H1 (cell line): ENCODE data around the gene MRPL4. TPM values are rescaled to one million over a fixed set of nuclear protein-coding genes. Genes with fewer than 3 reads are reported as not detected.

Source experiments
- CTCF ChIA-PET: fragments of 300-600 bp; sonication (Branson Sonifier 250); formaldehyde crosslinking; loops from one replicate; lab custom pipeline; 2021; ENCODE audit not compliant: partially characterized antibody; lab: Charles Lee
- POLR2A ChIA-PET: fragments of 300-600 bp; sonication (Branson Sonifier 250); formaldehyde crosslinking; loops from one replicate; lab custom pipeline; 2021; ENCODE audit warnings: inconsistent platforms; ENCODE audit not compliant: partially characterized antibody; lab: Charles Lee
- DNase-seq, 2 experiments: peaks; one replicate each; pipeline versions ENCODE4 v3.0.0 to v3.0.0-alpha.2; 2010 to 2022; ENCODE audit warnings: low spot score in 2 of 2, low read depth in 1 of 2, mixed read lengths in 1 of 2
- FAIRE-seq: peaks from 2 replicates; lab custom pipeline; 2011; peaks lifted over from hg19 to GRCh38; lab: Jason Lieb, UNC
- H2AFZ ChIP-seq: 2 replicates; pipeline ENCODE4 v1.8.1; 2012; ENCODE audit warnings: low read length, inconsistent platforms
- H2AK5ac ChIP-seq: 2 replicates; pipeline ENCODE4 v1.6.1; 2013; ENCODE audit warnings: low read depth, low read length
- H2BK120ac ChIP-seq: replicated peaks from 2 replicates; pipeline ENCODE3; 2013; ENCODE audit warnings: low read depth, low read length, inconsistent platforms
- H2BK12ac ChIP-seq: 2 replicates; pipeline ENCODE4 v1.6.1; 2013; ENCODE audit warnings: low read depth, low read length
- H2BK15ac ChIP-seq: 2 replicates; pipeline ENCODE4 v1.6.1; 2013; ENCODE audit warnings: low read length
- H2BK20ac ChIP-seq: 2 replicates; pipeline ENCODE4 v1.6.1; 2013; ENCODE audit warnings: low read length
- H2BK5ac ChIP-seq: 2 replicates; pipeline ENCODE4 v1.6.1; 2013; ENCODE audit warnings: low read depth, low read length
- H3K14ac ChIP-seq: 2 replicates; pipeline ENCODE4 v1.6.1; 2013; ENCODE audit warnings: inconsistent platforms; ENCODE audit not compliant: insufficient read length
- H3K18ac ChIP-seq: 2 replicates; pipeline ENCODE4 v1.6.1; 2013; ENCODE audit warnings: low read length; ENCODE audit errors: extremely low read depth
- H3K23ac ChIP-seq: 2 replicates; pipeline ENCODE4 v1.6.1; 2013; ENCODE audit warnings: inconsistent platforms; ENCODE audit not compliant: insufficient read length
- H3K23me2 ChIP-seq: 2 replicates; pipeline ENCODE4 v1.6.1; 2013; ENCODE audit warnings: low read depth, low read length
- H3K27ac ChIP-seq: 2 replicates; pipeline ENCODE4 v1.6.1; 2011; ENCODE audit warnings: low read depth, low read length, inconsistent platforms
- H3K27me3 ChIP-seq, 4 experiments: replicated peaks in 1 of 4; 1 replicate in 1 of 4; 2 replicates in 3 of 4; pipeline versions ENCODE4 v1.6.1 to v1.8.1; 2011 to 2013; ENCODE audit warnings: low read length in 3 of 4, mild to moderate bottlenecking in 3 of 4, inconsistent platforms in 2 of 4, mixed read lengths in 2 of 4, moderate library complexity in 1 of 4; ENCODE audit not compliant: control insufficient read depth in 3 of 4, insufficient read depth in 3 of 4; ENCODE audit errors: extremely low read depth in 1 of 4
- H3K36me3 ChIP-seq, 4 experiments: 2 replicates each; pipeline versions ENCODE4 v1.6.1 to v1.8.1; 2011 to 2013; ENCODE audit warnings: mild to moderate bottlenecking in 4 of 4, low read length in 3 of 4, moderate library complexity in 2 of 4, control low read depth in 1 of 4, inconsistent platforms in 1 of 4; ENCODE audit not compliant: insufficient read depth in 4 of 4, control insufficient read depth in 2 of 4
- H3K4ac ChIP-seq: replicated peaks from 2 replicates; pipeline ENCODE3; 2013; ENCODE audit warnings: low read length, low read depth, mixed read lengths, inconsistent platforms; ENCODE audit not compliant: insufficient read length
- H3K4me1 ChIP-seq, 4 experiments: replicated peaks in 1 of 4; 1 replicate in 1 of 4; 2 replicates in 3 of 4; pipeline versions ENCODE4 v1.6.1 to v1.8.1; 2011 to 2013; ENCODE audit warnings: low read length in 3 of 4, inconsistent platforms in 2 of 4, mixed read lengths in 1 of 4; ENCODE audit not compliant: insufficient read depth in 4 of 4, control insufficient read depth in 3 of 4
- H3K4me2 ChIP-seq, 2 experiments: 2 replicates each; pipeline versions ENCODE4 v1.6.1 to v1.8.1; 2011 to 2013; ENCODE audit warnings: low read depth in 2 of 2, low read length in 2 of 2, control low read depth in 1 of 2, inconsistent platforms in 1 of 2, mild to moderate bottlenecking in 1 of 2; ENCODE audit not compliant: insufficient read depth in 1 of 2
- H3K4me3 ChIP-seq, 4 experiments: fragments of 200-600, 300-600 bp in 1 of 4; sonication (generic), shearing (Covaris generic), sonication (Bioruptor Twin) in 1 of 4; 2 replicates each; pipeline versions ENCODE4 v1.5.1 to v1.8.1; 2011 to 2016; ENCODE audit warnings: low read length in 4 of 4, low read depth in 3 of 4, control low read depth in 2 of 4, inconsistent platforms in 2 of 4, mild to moderate bottlenecking in 2 of 4, mixed read lengths in 1 of 4, moderate library complexity in 1 of 4; ENCODE audit not compliant: insufficient read depth in 2 of 4; ENCODE audit errors: extremely low read depth in 1 of 4
- H3K56ac ChIP-seq: replicated peaks from 2 replicates; pipeline ENCODE3; 2013; ENCODE audit warnings: low read depth, mild to moderate bottlenecking, mixed read lengths, low read length, inconsistent platforms; ENCODE audit not compliant: insufficient read length
- H3K79me1 ChIP-seq: 2 replicates; pipeline ENCODE4 v1.6.1; 2013; ENCODE audit warnings: low read depth, low read length, control low read depth
- H3K79me2 ChIP-seq, 2 experiments: 2 replicates each; pipeline versions ENCODE4 v1.6.1 to v1.8.1; 2012 to 2013; ENCODE audit warnings: low read length in 2 of 2, mild to moderate bottlenecking in 2 of 2, inconsistent platforms in 1 of 2; ENCODE audit not compliant: insufficient read depth in 2 of 2, control insufficient read depth in 1 of 2
- H3K9ac ChIP-seq, 4 experiments: replicated peaks in 1 of 4; 1 replicate in 1 of 4; 2 replicates in 3 of 4; pipeline versions ENCODE4 v1.6.1 to v1.8.1; 2011 to 2013; ENCODE audit warnings: low read depth in 3 of 4, low read length in 3 of 4, control low read depth in 2 of 4, mild to moderate bottlenecking in 2 of 4, moderate library complexity in 2 of 4, inconsistent platforms in 1 of 4; ENCODE audit errors: extremely low read depth in 1 of 4
- H3K9me3 ChIP-seq, 2 experiments: 2 replicates each; pipeline versions ENCODE4 v1.6.1 to v1.8.1; 2012 to 2013; ENCODE audit warnings: mild to moderate bottlenecking in 2 of 2, moderate library complexity in 2 of 2, control low read depth in 1 of 2, inconsistent platforms in 1 of 2, low read depth in 1 of 2, low read length in 1 of 2, mixed read lengths in 1 of 2; ENCODE audit not compliant: insufficient read depth in 2 of 2
- H4K20me1 ChIP-seq, 2 experiments: replicated peaks in 1 of 2; 2 replicates each; pipeline versions ENCODE3 to v1.8.1; 2011 to 2013; ENCODE audit warnings: inconsistent platforms in 2 of 2, low read length in 2 of 2, mild to moderate bottlenecking in 1 of 2; ENCODE audit not compliant: insufficient read depth in 2 of 2, control insufficient read depth in 1 of 2
- H4K5ac ChIP-seq: 2 replicates; pipeline ENCODE4 v1.6.1; 2013; ENCODE audit warnings: low read length, low read depth, mixed read lengths, inconsistent platforms; ENCODE audit not compliant: insufficient read length
- H4K8ac ChIP-seq: 2 replicates; pipeline ENCODE4 v1.8.0; 2013; ENCODE audit warnings: mild to moderate bottlenecking, moderate library complexity, low read length, inconsistent platforms; ENCODE audit not compliant: insufficient read depth; ENCODE audit errors: extremely low read depth
- H4K91ac ChIP-seq: replicated peaks from 2 replicates; pipeline ENCODE3; 2013; ENCODE audit warnings: low read length, mixed read lengths, inconsistent platforms; ENCODE audit not compliant: insufficient read length
- CBX8 ChIP-seq: fragments of 300-800, 300-1000 bp; sonication (generic); IDR thresholded peaks from 2 replicates; pipeline ENCODE4 v1.7.1; 2016; ENCODE audit warnings: low read depth, low read length, borderline replicate concordance
- TBP ChIP-seq: IDR thresholded peaks from 2 replicates; pipeline ENCODE4 v1.6.1; 2011; ENCODE audit warnings: low read depth, low read length, improper control_type of control experiment
- ZNF274 ChIP-seq: IDR thresholded peaks from 2 replicates; pipeline ENCODE4 v1.7.0; 2012; ENCODE audit warnings: low read length, borderline replicate concordance; ENCODE audit errors: extremely low read depth
- WGBS, 2 experiments: shearing (Covaris generic) in 1 of 2; methylation state at CpG; one replicate each; pipeline versions ENCODE4 v1.1.6 to v1.1.7; 2013 to 2015; ENCODE audit warnings: low lambda C conversion rate in 2 of 2, mixed read lengths in 2 of 2, inconsistent platforms in 1 of 2, low coverage in 1 of 2, missing lambda C conversion rate in 1 of 2; ENCODE audit not compliant: insufficient replicate concordance in 2 of 2, insufficient coverage in 1 of 2, insufficient read length in 1 of 2; ENCODE audit errors: extremely low coverage in 1 of 2, missing lambda C conversion rate in 1 of 2; 5-methylcytosine and 5-hydroxymethylcytosine counted together
- polyA plus RNA-seq, 7 experiments: library from polyadenylated mRNA; depleted of rRNA in 3 of 7; stranded (reverse) in 5 of 7; unstranded in 2 of 7; fragments of >200 nt in 5 of 7; fragments of 200-250 nt in 2 of 7; gene quantifications; 1 replicate in 5 of 7; 2 replicates in 1 of 7; 4 replicates in 1 of 7; pipeline versions ENCODE4 v1.2.1 to v1.2.3, GENCODE V29; 2011 to 2013; ENCODE audit warnings: missing spikeins in 2 of 7, mixed read lengths in 2 of 7
- total RNA-seq: library from RNA; stranded (reverse); fragmentation: NEBNext Ultra II Directional; extraction: Animal tissue kit (Norgen Biotek cat#: 25700); gene quantifications from 2 replicates; pipeline ENCODE4 v1.2.1, GENCODE V29; 2021

MRPL4 gene
- total and polyA plus RNA-seq, 2 of the 8 experiments (the other 6 are each of a cell fraction or from before 2014, with no cell fraction given), result 82.3 to 187 TPM

DNA sequence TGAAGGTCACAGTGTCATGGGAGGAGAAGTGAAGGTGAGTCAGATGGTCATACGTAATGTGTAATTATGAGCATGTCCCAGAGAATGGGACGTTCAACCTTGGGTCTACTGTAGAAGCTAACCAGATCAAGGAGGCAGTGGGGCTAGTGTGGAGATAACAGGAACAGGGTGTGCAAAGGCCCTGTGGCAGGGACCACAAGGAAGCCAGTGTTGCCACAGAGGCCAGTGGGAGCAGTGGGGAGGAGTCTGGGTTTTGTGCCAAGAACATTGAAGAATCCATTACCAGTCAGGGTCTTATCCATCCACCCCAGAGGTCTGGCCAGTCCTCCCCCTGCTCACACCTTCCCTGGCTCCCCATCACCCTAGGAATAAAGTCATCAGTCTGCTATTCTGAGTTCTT is 3.3 kb downstream of the MRPL4 start:
- ChIA-PET POLR2A (no interaction called here), CTCF (interaction anchor here (1.6 to 5.4 kb wide), 3 partner anchors 133 to 169 kb away, joined by 3 to 68 read pairs (median 8); no protein-coding TSS in a partner anchor)
- DNase-seq, result no peak
- Histone ChIP-seq H3K79me1 (peaks cover 5% of the 10 kb centered on the region; the same call in 1 of the 2 replicates), H2AK5ac (no peak overlapping the region), H3K4ac (no peak overlapping the region), H2BK120ac (no peak overlapping the region), H3K79me2 (peaks cover 0 to 9% of the 10 kb centered on the region in 2 experiments; a peak in 2 of 4 replicates), H2BK20ac (no peak overlapping the region), H4K8ac (no peak overlapping the region), H3K36me3 (peaks cover 4 to 26% (median 15%) of the 10 kb centered on the region in 4 experiments; a peak in 5 of 8 replicates), H2BK12ac (no peak overlapping the region), H2AFZ (no peak overlapping the region), H3K27me3 (no peaks in the 10 kb centered on the region), H2BK5ac (no peak overlapping the region), H3K27ac (no peak overlapping the region), H3K23me2 (peaks cover 5% of the 10 kb centered on the region), H4K91ac (no peak overlapping the region), H4K5ac (no peak overlapping the region), H3K9me3 (no peaks in the 10 kb centered on the region), H3K4me1 (peaks cover 0 to 6% (median 1%) of the 10 kb centered on the region in 4 experiments; a peak in 3 of 7 replicates), H3K4me2 (no peak overlapping the region), H3K56ac (no peak overlapping the region), H3K9ac (no peak overlapping the region), H3K23ac (no peak overlapping the region), H3K18ac (no peak overlapping the region), H4K20me1 (peaks cover 0 to 10% of the 10 kb centered on the region in 2 experiments), H3K4me3 (no peak overlapping the region), H2BK15ac (no peak overlapping the region), H3K14ac (no peak overlapping the region)
- TF ChIP-seq ZNF274 (no peak), CBX8 (no peak), TBP (no peak)
- WGBS, 2 experiments, result 82% methylated on average over 2 of the region's 2 CpGs; no CpG with 5 or more reads in 1 of the 2 experiments
- FAIRE-seq, result no peak
